MM.1S (cell line): Measurements from ENCODE around the gene BRME1.

ENCODE experiments used
- DNase-seq: peaks from one replicate; pipeline ENCODE4 v3.0.0-alpha.2; 2015
- H2AFZ ChIP-seq: fragments of 300-600 bp; sonication (generic); 2 replicates; pipeline ENCODE4 v1.6.0; 2016; ENCODE audit warnings: antibody characterized with exemption, low read length
- H3F3A ChIP-seq: fragments of 300-600 bp; sonication (generic); 2 replicates; pipeline ENCODE4 v1.6.1; 2016; ENCODE audit warnings: mild to moderate bottlenecking, antibody characterized with exemption, low read length, moderate library complexity, mixed read lengths; ENCODE audit not compliant: insufficient read depth
- H3K27ac ChIP-seq: fragments of 300-600 bp; sonication (generic); 2 replicates; pipeline ENCODE4 v1.5.1; 2016; ENCODE audit warnings: mild to moderate bottlenecking, low read length
- H3K27me3 ChIP-seq: fragments of 300-600 bp; sonication (generic); replicated peaks from 2 replicates; pipeline ENCODE4 v1.6.0; 2016; ENCODE audit warnings: low read length; ENCODE audit not compliant: insufficient read depth
- H3K36me3 ChIP-seq: fragments of 300-600 bp; sonication (generic); replicated peaks from 2 replicates; pipeline ENCODE4 v1.6.1; 2016; ENCODE audit warnings: mild to moderate bottlenecking, low read length, mixed read lengths; ENCODE audit not compliant: insufficient read depth
- H3K4me1 ChIP-seq: fragments of 300-600 bp; sonication (generic); 2 replicates; pipeline ENCODE4 v1.6.1; 2016; ENCODE audit warnings: low read length, mixed read lengths
- H3K4me2 ChIP-seq: fragments of 300-600 bp; sonication (generic); 2 replicates; pipeline ENCODE4 v1.6.0; 2016; ENCODE audit warnings: low read depth, low read length
- H3K4me3 ChIP-seq: fragments of 300-600 bp; sonication (generic); 2 replicates; pipeline ENCODE4 v1.5.1; 2016; ENCODE audit warnings: low read length, mixed read lengths
- H3K79me2 ChIP-seq: fragments of 300-600 bp; sonication (generic); 2 replicates; pipeline ENCODE4 v1.6.1; 2016; ENCODE audit warnings: mixed run types, low read length, mixed read lengths
- H3K9ac ChIP-seq: fragments of 300-600 bp; sonication (generic); 2 replicates; pipeline ENCODE4 v1.6.1; 2016; ENCODE audit warnings: low read length, mixed read lengths
- H3K9me2 ChIP-seq: fragments of 300-600 bp; sonication (generic); replicated peaks from 2 replicates; pipeline ENCODE4 v1.6.1; 2016; ENCODE audit warnings: mild to moderate bottlenecking, low read length, mixed read lengths; ENCODE audit not compliant: insufficient read depth
- H3K9me3 ChIP-seq: fragments of 300-600 bp; sonication (generic); replicated peaks from 2 replicates; pipeline ENCODE4 v1.6.1; 2016; ENCODE audit warnings: mild to moderate bottlenecking, low read length, mixed read lengths; ENCODE audit not compliant: insufficient read depth
- H4K20me1 ChIP-seq: fragments of 300-600 bp; sonication (generic); 2 replicates; pipeline ENCODE4 v1.6.1; 2016; ENCODE audit warnings: mild to moderate bottlenecking, low read length, moderate library complexity, mixed read lengths; ENCODE audit not compliant: insufficient read depth
- EZH2 ChIP-seq: fragments of 300-600 bp; sonication (generic); optimal IDR thresholded peaks from 2 replicates; pipeline ENCODE3; 2017; ENCODE audit warnings: low read depth, mild to moderate bottlenecking, antibody characterized with exemption, low read length, mixed read lengths
- EZH2phosphoT487 ChIP-seq: fragments of 300-600 bp; sonication (generic); IDR thresholded peaks from 2 replicates; pipeline ENCODE4 v1.6.1; 2018; ENCODE audit warnings: antibody characterized with exemption, low read length
- TF ChIP-seq, protein P1 (sequence below): fragments of 300-600 bp; sonication (generic); IDR thresholded peaks from 2 replicates; pipeline ENCODE4 v1.5.1; 2016; ENCODE audit warnings: antibody characterized with exemption, low read length, mixed read lengths

Gene BRME1

DNA sequence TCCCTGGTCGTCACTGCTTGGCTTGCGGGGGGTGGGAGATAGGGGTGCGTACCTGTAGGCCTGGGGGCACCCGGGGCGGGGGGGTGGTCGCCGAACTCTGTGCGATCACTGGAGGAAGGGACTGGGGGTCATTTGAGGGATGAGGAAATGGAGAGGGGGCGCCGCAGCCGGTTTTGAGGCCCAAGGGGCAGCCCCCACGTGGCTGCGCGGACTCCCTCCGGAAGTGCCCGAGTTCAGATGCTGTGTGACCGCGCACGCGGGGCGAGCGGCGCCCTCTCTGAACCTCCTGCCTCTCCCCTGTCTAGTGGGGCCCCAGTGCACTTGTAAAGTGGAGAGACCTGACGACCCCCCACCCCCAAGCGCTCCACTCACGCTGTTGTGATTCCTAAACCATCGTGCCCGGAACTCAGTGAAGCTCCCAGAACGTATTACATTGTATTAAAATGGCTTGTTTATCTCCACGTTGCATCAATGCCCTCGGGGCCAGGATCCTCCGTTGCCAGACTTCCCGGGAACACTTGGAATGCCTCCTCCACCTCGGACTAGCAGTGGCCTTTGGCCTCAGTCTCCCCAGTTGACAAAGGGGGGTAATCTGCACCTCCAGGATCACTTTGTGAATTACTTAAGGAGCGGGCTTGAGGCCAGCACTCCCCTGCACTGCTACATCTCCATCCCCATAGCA lies 31.9 kb downstream of the BRME1 start:
- no peaks in the 10 kb centered on the region for H4K20me1 ChIP-seq
- H3K9me3 ChIP-seq, result no peaks in the 10 kb centered on the region
- DNase-seq, result no peak
- no peak overlapping the region for H3K9ac ChIP-seq
- no peak overlapping the region for H3K27ac ChIP-seq
- no peak overlapping the region for H2AFZ ChIP-seq
- no peak overlapping the region for H3K4me2 ChIP-seq
- no peaks in the 10 kb centered on the region for H3K9me2 ChIP-seq
- TF ChIP-seq EZH2phosphoT487, result no peak
- TF ChIP-seq, protein P1, sequence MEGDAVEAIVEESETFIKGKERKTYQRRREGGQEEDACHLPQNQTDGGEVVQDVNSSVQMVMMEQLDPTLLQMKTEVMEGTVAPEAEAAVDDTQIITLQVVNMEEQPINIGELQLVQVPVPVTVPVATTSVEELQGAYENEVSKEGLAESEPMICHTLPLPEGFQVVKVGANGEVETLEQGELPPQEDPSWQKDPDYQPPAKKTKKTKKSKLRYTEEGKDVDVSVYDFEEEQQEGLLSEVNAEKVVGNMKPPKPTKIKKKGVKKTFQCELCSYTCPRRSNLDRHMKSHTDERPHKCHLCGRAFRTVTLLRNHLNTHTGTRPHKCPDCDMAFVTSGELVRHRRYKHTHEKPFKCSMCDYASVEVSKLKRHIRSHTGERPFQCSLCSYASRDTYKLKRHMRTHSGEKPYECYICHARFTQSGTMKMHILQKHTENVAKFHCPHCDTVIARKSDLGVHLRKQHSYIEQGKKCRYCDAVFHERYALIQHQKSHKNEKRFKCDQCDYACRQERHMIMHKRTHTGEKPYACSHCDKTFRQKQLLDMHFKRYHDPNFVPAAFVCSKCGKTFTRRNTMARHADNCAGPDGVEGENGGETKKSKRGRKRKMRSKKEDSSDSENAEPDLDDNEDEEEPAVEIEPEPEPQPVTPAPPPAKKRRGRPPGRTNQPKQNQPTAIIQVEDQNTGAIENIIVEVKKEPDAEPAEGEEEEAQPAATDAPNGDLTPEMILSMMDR, result no peak
- no peak for TF ChIP-seq EZH2
- no peaks in the 10 kb centered on the region for H3K79me2 ChIP-seq
- no peak overlapping the region for H3K4me3 ChIP-seq
- H3K27me3 ChIP-seq, result peaks cover 80% of the 10 kb centered on the region
- H3K4me1 ChIP-seq, result no peaks in the 10 kb centered on the region
- H3F3A ChIP-seq, result no peaks in the 10 kb centered on the region
- H3K36me3 ChIP-seq, result no peaks in the 10 kb centered on the region

- H3K9ac ChIP-seq, result no peak overlapping the region
- H3K9me3 ChIP-seq, result no peaks in the 10 kb centered on the region
- peak overlapping the region; percentile 62; the same call in 1 of the 2 replicates for H3K4me2 ChIP-seq
- no peak for TF ChIP-seq EZH2
- no peak for TF ChIP-seq EZH2phosphoT487
- TF ChIP-seq, protein P1, result peak; percentile 23
- DNase-seq, result no peak
- no peaks in the 10 kb centered on the region for H3K79me2 ChIP-seq
- H4K20me1 ChIP-seq, result no peaks in the 10 kb centered on the region
- no peaks in the 10 kb centered on the region for H3K4me1 ChIP-seq
- no peaks in the 10 kb centered on the region for H3K9me2 ChIP-seq
- no peaks in the 10 kb centered on the region for H3K36me3 ChIP-seq
- peak overlapping the region; percentile 44; the same call in 1 of the 2 replicates for H3K4me3 ChIP-seq
- peak overlapping the region; percentile 53 for H2AFZ ChIP-seq
- H3K27me3 ChIP-seq, result peaks cover 85% of the 10 kb centered on the region
- no peaks in the 10 kb centered on the region for H3F3A ChIP-seq
- H3K27ac ChIP-seq, result no peak overlapping the region
These were observed 33.1 kb downstream of the BRME1 start for GRCh38 chr19:13872695-13873389.

- TF ChIP-seq, protein P1, result no peak
- TF ChIP-seq EZH2 (no peak), EZH2phosphoT487 (no peak)
- Histone ChIP-seq H3K36me3 (no peaks in the 10 kb centered on the region), H3K79me2 (no peaks in the 10 kb centered on the region), H3K4me3 (no peak overlapping the region), H3K9me3 (no peaks in the 10 kb centered on the region), H3K27ac (no peak overlapping the region), H3K27me3 (peaks cover 85% of the 10 kb centered on the region), H3K4me2 (peak overlapping the region; percentile 62; the same call in 1 of the 2 replicates), H3F3A (no peaks in the 10 kb centered on the region), H4K20me1 (no peaks in the 10 kb centered on the region), H3K9me2 (no peaks in the 10 kb centered on the region), H2AFZ (peak overlapping the region; percentile 53; the same call in 1 of the 2 replicates), H3K4me1 (no peaks in the 10 kb centered on the region), H3K9ac (no peak overlapping the region)
- DNase-seq, result no peak
These were observed 33.6 kb downstream of the BRME1 start for GRCh38 chr19:13872339-13872694.
